ENCODE measurements around the gene TUBGCP6. TPM values are rescaled to one million over a fixed set of nuclear protein-coding genes. Genes with fewer than 3 reads are reported as not detected.

The TUBGCP6 gene
- total RNA-seq, 2 experiments from 2014 or later, result 44.8 to 47.2 TPM

DNA sequence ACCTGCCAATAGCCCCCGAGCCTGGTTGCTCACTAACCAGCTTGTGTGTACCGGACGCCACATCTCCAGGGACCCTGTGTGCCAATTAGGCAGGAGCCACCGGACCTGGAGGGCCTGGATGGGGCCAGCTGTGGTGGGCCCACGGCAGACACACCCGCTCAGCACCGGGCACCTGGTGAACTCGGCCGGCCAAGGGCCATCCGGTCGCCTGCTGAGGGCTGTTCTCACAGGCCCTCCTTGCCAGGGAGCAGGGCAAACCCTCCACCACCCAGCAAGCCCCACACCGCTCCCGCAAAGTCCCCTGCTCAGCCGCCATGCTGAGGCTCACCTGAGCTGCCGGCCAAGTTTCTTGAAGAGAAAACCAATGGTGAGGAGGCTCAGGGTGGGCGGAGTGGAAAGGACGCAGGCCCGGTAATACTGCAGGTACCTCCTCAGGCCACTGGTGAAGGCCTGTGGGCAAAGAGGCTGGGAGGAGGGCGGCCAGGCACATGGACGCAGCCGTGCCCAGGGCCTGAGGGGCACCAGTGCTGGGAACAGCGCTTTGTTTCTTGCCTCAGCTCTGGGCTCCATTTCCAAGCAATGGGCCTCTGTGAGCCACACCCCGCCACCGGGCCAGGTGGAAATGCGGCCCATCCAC lies 17.1 kb downstream of the TUBGCP6 start:
- intact Hi-C loops (cut with micrococcal nuclease), result no loop called here
- POLR2A ChIA-PET, result no interaction called here
- DNase-seq, result no peak
- CTCF ChIA-PET, result interaction anchor here (1.1 to 2.1 kb wide), 2 partner anchors 10 to 17 kb away, joined by 3 to 4 read pairs; partner anchors contain the start of gene TUBGCP6
- Mint-ChIP-seq H3K27me3 (no peaks in the 10 kb centered on the region), H3K4me3 (no peak overlapping the region), H3K4me1 (ENCODE audit: low read depth) (no peaks in the 10 kb centered on the region), H3K9me3 (no peaks in the 10 kb centered on the region), H3K27ac (no peak overlapping the region), H3K36me3 (ENCODE audit: low read depth) (peaks cover 22% of the 10 kb centered on the region)
- TF ChIP-seq, protein P1, sequence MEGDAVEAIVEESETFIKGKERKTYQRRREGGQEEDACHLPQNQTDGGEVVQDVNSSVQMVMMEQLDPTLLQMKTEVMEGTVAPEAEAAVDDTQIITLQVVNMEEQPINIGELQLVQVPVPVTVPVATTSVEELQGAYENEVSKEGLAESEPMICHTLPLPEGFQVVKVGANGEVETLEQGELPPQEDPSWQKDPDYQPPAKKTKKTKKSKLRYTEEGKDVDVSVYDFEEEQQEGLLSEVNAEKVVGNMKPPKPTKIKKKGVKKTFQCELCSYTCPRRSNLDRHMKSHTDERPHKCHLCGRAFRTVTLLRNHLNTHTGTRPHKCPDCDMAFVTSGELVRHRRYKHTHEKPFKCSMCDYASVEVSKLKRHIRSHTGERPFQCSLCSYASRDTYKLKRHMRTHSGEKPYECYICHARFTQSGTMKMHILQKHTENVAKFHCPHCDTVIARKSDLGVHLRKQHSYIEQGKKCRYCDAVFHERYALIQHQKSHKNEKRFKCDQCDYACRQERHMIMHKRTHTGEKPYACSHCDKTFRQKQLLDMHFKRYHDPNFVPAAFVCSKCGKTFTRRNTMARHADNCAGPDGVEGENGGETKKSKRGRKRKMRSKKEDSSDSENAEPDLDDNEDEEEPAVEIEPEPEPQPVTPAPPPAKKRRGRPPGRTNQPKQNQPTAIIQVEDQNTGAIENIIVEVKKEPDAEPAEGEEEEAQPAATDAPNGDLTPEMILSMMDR (IDR thresholded peaks at IDR 0.05), result no peak
- ATAC-seq, result no peak

DNA sequence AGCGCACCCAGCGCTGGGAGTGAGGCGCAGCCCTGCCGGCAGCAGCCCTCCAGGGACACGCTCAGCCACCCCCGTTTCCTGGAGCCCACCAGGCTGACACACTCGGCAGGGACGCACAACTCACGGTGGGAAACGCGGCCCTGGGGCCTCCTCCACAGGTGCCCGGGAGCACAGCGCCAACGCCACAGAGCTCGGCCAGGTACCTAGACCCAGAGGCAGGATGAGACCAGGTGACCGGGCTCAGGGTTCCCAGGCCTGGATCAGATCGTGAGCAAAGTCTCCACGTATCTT lies 18.0 kb downstream of the TUBGCP6 start:
- Mint-ChIP-seq H3K36me3 (ENCODE audit: low read depth) (peaks cover 22% of the 10 kb centered on the region), H3K27ac (no peak overlapping the region), H3K9me3 (no peaks in the 10 kb centered on the region), H3K4me3 (no peak overlapping the region), H3K27me3 (no peaks in the 10 kb centered on the region), H3K4me1 (ENCODE audit: low read depth) (no peaks in the 10 kb centered on the region)
- intact Hi-C loops (cut with micrococcal nuclease), result no loop called here
- ChIA-PET CTCF (interaction anchor here (2.1 kb wide), 1 partner anchor 17 kb away, joined by 4 read pairs; the partner anchor contains the start of gene TUBGCP6), POLR2A (interaction anchor here (1.1 kb wide), 1 partner anchor 13 kb away, joined by 3 read pairs; no protein-coding TSS in a partner anchor)
- TF ChIP-seq, protein P1 (IDR thresholded peaks at IDR 0.05), result no peak
- ATAC-seq (no peak), DNase-seq (no peak)

DNA sequence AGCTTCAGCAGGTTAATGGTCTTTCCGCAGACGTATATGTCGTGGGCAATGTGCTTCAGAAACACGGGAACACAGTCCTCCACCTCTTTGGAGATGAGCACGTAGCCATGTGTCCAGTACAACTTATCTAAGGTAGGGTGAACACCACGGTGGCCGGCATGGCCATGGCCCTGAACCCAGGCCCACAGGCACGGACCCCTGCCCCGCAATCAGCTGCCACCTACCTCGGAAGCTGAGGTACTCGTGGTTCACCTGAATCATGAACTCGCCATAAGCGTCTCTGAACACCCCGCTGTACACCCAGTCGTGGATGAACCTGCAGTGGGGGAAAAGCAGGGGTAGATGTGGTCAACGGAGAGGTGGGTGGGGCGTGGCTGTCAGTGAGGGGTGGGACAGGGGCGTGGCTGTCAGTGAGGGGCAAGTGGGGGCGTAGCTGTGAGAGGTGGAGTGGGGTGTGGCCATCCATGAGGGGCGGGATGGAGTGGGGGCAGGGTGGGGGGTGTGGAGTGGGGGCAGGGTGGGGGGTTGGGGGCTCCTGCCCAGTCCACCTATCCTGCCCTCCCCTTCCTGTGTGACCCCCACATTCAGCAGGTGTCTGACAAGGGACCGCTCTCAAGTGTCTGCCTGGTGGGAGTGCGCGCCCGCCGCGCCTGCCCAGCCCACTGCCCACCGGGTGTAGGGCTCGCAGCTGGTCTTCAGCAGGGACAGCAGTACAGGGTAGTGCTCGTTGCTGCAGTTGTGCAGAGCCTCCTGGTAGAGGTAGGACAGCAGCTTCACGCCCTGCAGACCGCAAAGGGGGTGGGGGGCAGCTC lies 18.6 kb downstream of the TUBGCP6 start:
- intact Hi-C loops (cut with micrococcal nuclease), result no loop called here

DNA sequence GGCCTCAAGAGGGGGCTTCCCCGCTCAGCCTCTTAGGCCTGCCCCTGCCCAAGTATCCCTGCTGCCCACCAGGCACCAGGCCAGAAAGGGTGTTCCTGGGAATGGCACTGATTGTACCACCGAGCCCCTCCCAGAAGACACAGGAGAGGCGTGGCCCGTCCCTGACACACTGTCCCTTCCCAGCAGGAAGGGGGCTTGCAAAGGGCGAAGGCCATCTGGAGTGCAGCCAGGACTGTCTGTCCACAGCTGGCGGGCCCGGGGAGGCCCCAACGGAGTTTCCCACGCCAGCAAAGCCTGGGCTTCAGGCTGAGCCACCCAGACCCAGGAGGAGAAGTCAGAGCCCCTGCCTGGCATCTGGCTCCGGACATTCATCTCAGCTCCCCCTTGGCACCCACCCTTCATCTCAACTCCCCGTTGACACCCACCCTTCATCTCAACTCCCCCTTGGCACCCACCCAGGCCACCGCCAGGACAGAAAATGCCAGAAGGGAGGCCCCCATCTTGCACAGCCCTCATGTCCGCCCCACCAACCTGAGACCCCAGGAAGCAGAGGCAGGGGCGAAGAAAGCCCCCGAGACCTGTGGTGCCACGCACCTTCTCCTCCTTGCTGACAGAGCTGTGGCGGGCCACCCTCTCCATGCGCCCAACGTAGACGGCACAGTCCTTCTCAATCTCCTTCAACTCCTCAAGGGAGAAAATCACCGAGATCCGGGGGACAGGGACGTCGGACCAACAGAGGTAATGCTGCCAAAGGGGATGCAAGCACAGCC lies 19.4 kb downstream of the TUBGCP6 start:
- POLR2A ChIA-PET, result interaction anchor here (1.1 kb wide), 1 partner anchor 14 kb away, joined by 3 read pairs; no protein-coding TSS in a partner anchor

More for the DNA sequence above, 18.6 kb downstream of the TUBGCP6 start:
- TF ChIP-seq, protein P1 (IDR thresholded peaks at IDR 0.05), result no peak
- H3K4me3 Mint-ChIP-seq, result no peak overlapping the region
- no peaks in the 10 kb centered on the region for H3K27me3 Mint-ChIP-seq
- H3K4me1 Mint-ChIP-seq (ENCODE audit: low read depth), result no peaks in the 10 kb centered on the region
- H3K36me3 Mint-ChIP-seq (ENCODE audit: low read depth), result peaks cover 22% of the 10 kb centered on the region
- CTCF ChIA-PET, result no interaction called here
- DNase-seq (no peak), ATAC-seq (no peak)
- POLR2A ChIA-PET, result interaction anchor here (1.1 kb wide), 1 partner anchor 14 kb away, joined by 3 read pairs; no protein-coding TSS in a partner anchor
- no peaks in the 10 kb centered on the region for H3K9me3 Mint-ChIP-seq
- no peak overlapping the region for H3K27ac Mint-ChIP-seq

More for the DNA sequence above, 19.4 kb downstream of the TUBGCP6 start:
- H3K36me3 Mint-ChIP-seq (ENCODE audit: low read depth), result peaks cover 27% of the 10 kb centered on the region
- CTCF ChIA-PET, result no interaction called here
- no peaks in the 10 kb centered on the region for H3K4me1 Mint-ChIP-seq (ENCODE audit: low read depth)
- TF ChIP-seq, protein P1 (IDR thresholded peaks at IDR 0.05), result no peak
- H3K27me3 Mint-ChIP-seq, result no peaks in the 10 kb centered on the region
- H3K9me3 Mint-ChIP-seq, result no peaks in the 10 kb centered on the region
- no peak for ATAC-seq
- no peak overlapping the region for H3K4me3 Mint-ChIP-seq
- H3K27ac Mint-ChIP-seq, result no peak overlapping the region
- intact Hi-C loops (cut with micrococcal nuclease), result no loop called here
- no peak for DNase-seq

All from activated CD8-positive, alpha-beta T cell treated with anti-CD3 and anti-CD28 coated beads for 36 hours (primary cell).